SK-N-SH treated with all-trans-retinoic acid at 6 μM for 48 hours (cell line): Measurements from ENCODE around the gene OR56B4.
"Not testable (repeated sequence)": the region's sequence is repeated elsewhere in the genome, so short reads cannot be mapped to it uniquely, and the experiment has no call there.

Experiments used
- ATAC-seq: fragments of 200-7000 bp; cut with Tn5 transposase; 3 replicates; pipeline ENCODE4 v1.9.1; 2020; ENCODE audit warnings: mild to moderate bottlenecking, moderate library complexity
- ARNTL ChIP-seq: fragments of 450-650 bp; formaldehyde crosslinking; IDR thresholded peaks from 2 replicates; pipeline ENCODE4 v1.5.0; 2020; ENCODE audit warnings: low read depth, mild to moderate bottlenecking, moderate library complexity, borderline replicate concordance
- BACH2 ChIP-seq: fragments of 250-450 bp; sonication (Bioruptor Pico); IDR thresholded peaks from 2 replicates; pipeline ENCODE4 v1.9.0; 2021; ENCODE audit warnings: mild to moderate bottlenecking, borderline replicate concordance
- CREB5 ChIP-seq: fragments of 250-450 bp; sonication (Bioruptor Pico); IDR thresholded peaks from 2 replicates; pipeline ENCODE4 v1.5.1; 2020; ENCODE audit warnings: low read depth, mild to moderate bottlenecking, moderate library complexity
- CSDC2 ChIP-seq: fragments of 250-450 bp; sonication (Bioruptor Pico); IDR thresholded peaks from 2 replicates; pipeline ENCODE4 v1.5.0; 2020; ENCODE audit warnings: mild to moderate bottlenecking, moderate library complexity
- GLIS3 ChIP-seq: fragments of 250-450 bp; sonication (Bioruptor Pico); IDR thresholded peaks from 2 replicates; pipeline ENCODE4 v1.5.0; 2020; ENCODE audit warnings: mild to moderate bottlenecking, moderate library complexity
- ISL1 ChIP-seq: fragments of 250-450 bp; sonication (Bioruptor Pico); IDR thresholded peaks from 2 replicates; pipeline ENCODE4 v2.1.2; 2022; ENCODE audit warnings: mild to moderate bottlenecking, moderate library complexity
- OSR1 ChIP-seq: fragments of 250-450 bp; sonication (Bioruptor Pico); IDR thresholded peaks from 2 replicates; pipeline ENCODE4 v1.8.0; 2022; ENCODE audit warnings: moderate library complexity, mild to moderate bottlenecking, inconsistent platforms
- POU6F1 ChIP-seq: fragments of 250-450 bp; sonication (Bioruptor Pico); IDR thresholded peaks from 2 replicates; pipeline ENCODE4 v1.8.0; 2021; ENCODE audit warnings: low read depth, mild to moderate bottlenecking, moderate library complexity, borderline replicate concordance
- PPARA ChIP-seq: fragments of 250-450 bp; sonication (Bioruptor Pico); IDR thresholded peaks from 2 replicates; pipeline ENCODE4 v1.5.0; 2020; ENCODE audit warnings: mild to moderate bottlenecking, borderline replicate concordance
- RARB ChIP-seq: fragments of 250-450 bp; sonication (Bioruptor Pico); IDR thresholded peaks from 2 replicates; pipeline ENCODE4 v1.8.0; 2021; ENCODE audit warnings: mild to moderate bottlenecking, moderate library complexity
- SNAI2 ChIP-seq: fragments of 250-450 bp; sonication (Bioruptor Pico); IDR thresholded peaks from 2 replicates; pipeline ENCODE4 v1.5.0; 2020; ENCODE audit warnings: mild to moderate bottlenecking, moderate library complexity
- TCF4 ChIP-seq: fragments of 250-450 bp; sonication (Bioruptor Pico); IDR thresholded peaks from 2 replicates; pipeline ENCODE4 v1.8.0; 2021; ENCODE audit warnings: mild to moderate bottlenecking, moderate library complexity, borderline replicate concordance
- TOX ChIP-seq: fragments of 250-450 bp; sonication (Bioruptor Pico); IDR thresholded peaks from 2 replicates; pipeline ENCODE4 v1.8.0; 2021; ENCODE audit warnings: mild to moderate bottlenecking, moderate library complexity, borderline replicate concordance
- ZC3H10 ChIP-seq: fragments of 250-450 bp; sonication (Bioruptor Pico); IDR thresholded peaks from 2 replicates; pipeline ENCODE4 v1.5.1; 2021; ENCODE audit warnings: mild to moderate bottlenecking, moderate library complexity
- ZFP3 ChIP-seq: fragments of 250-450 bp; sonication (Bioruptor Pico); IDR thresholded peaks from 2 replicates; pipeline ENCODE4 v1.5.0; 2020; ENCODE audit warnings: mild to moderate bottlenecking, moderate library complexity
- ZFP30 ChIP-seq: fragments of 450-650 bp; formaldehyde crosslinking; IDR thresholded peaks from 2 replicates; pipeline ENCODE4 v1.5.0; 2022; ENCODE audit warnings: mild to moderate bottlenecking, moderate library complexity
- ZNF565 ChIP-seq: fragments of 450-650 bp; formaldehyde crosslinking; conservative IDR thresholded peaks from 2 replicates; pipeline ENCODE4 v1.5.0; 2020; ENCODE audit warnings: low read depth, mild to moderate bottlenecking, moderate library complexity
- ZNF70 ChIP-seq: fragments of 450-650 bp; formaldehyde crosslinking; IDR thresholded peaks from 2 replicates; pipeline ENCODE4 v1.5.0; 2020; ENCODE audit warnings: mild to moderate bottlenecking, moderate library complexity
- ZNF8 ChIP-seq: fragments of 450-650 bp; formaldehyde crosslinking; IDR thresholded peaks from 2 replicates; pipeline ENCODE4 v1.5.0; 2020; ENCODE audit warnings: mild to moderate bottlenecking, moderate library complexity
- TF ChIP-seq, protein P1 (sequence below): fragments of 250-450 bp; sonication (Bioruptor Pico); IDR thresholded peaks from 2 replicates; pipeline ENCODE4 v1.5.0; 2020; ENCODE audit warnings: mild to moderate bottlenecking, moderate library complexity
- TF ChIP-seq, protein P2 (sequence below): fragments of 250-450 bp; sonication (Bioruptor Pico); IDR thresholded peaks from 2 replicates; pipeline ENCODE4 v1.5.1; 2021; ENCODE audit warnings: mild to moderate bottlenecking, moderate library complexity

Gene OR56B4

GRCh38 chr11:6067502-6067901 lies 40.0 kb upstream of the OR56B4 start:
- TF ChIP-seq ZNF8, result no peak
- no peak for TF ChIP-seq BACH2 (CRISPR knock-in tag)
- TF ChIP-seq, protein P1, sequence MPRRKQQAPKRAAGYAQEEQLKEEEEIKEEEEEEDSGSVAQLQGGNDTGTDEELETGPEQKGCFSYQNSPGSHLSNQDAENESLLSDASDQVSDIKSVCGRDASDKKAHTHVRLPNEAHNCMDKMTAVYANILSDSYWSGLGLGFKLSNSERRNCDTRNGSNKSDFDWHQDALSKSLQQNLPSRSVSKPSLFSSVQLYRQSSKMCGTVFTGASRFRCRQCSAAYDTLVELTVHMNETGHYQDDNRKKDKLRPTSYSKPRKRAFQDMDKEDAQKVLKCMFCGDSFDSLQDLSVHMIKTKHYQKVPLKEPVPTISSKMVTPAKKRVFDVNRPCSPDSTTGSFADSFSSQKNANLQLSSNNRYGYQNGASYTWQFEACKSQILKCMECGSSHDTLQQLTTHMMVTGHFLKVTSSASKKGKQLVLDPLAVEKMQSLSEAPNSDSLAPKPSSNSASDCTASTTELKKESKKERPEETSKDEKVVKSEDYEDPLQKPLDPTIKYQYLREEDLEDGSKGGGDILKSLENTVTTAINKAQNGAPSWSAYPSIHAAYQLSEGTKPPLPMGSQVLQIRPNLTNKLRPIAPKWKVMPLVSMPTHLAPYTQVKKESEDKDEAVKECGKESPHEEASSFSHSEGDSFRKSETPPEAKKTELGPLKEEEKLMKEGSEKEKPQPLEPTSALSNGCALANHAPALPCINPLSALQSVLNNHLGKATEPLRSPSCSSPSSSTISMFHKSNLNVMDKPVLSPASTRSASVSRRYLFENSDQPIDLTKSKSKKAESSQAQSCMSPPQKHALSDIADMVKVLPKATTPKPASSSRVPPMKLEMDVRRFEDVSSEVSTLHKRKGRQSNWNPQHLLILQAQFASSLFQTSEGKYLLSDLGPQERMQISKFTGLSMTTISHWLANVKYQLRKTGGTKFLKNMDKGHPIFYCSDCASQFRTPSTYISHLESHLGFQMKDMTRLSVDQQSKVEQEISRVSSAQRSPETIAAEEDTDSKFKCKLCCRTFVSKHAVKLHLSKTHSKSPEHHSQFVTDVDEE, result no peak
- no peak for TF ChIP-seq RARB
- no peak for TF ChIP-seq CSDC2
- TF ChIP-seq ISL1 (CRISPR knock-in tag), result no peak
- no peak for TF ChIP-seq TCF4
- no peak for TF ChIP-seq ZFP30
- TF ChIP-seq, protein P2, sequence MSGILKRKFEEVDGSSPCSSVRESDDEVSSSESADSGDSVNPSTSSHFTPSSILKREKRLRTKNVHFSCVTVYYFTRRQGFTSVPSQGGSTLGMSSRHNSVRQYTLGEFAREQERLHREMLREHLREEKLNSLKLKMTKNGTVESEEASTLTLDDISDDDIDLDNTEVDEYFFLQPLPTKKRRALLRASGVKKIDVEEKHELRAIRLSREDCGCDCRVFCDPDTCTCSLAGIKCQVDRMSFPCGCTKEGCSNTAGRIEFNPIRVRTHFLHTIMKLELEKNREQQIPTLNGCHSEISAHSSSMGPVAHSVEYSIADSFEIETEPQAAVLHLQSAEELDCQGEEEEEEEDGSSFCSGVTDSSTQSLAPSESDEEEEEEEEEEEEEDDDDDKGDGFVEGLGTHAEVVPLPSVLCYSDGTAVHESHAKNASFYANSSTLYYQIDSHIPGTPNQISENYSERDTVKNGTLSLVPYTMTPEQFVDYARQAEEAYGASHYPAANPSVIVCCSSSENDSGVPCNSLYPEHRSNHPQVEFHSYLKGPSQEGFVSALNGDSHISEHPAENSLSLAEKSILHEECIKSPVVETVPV (CRISPR knock-in tag), result no peak
- no peak for TF ChIP-seq ZFP3 (CRISPR knock-in tag)
- TF ChIP-seq ZNF565 (CRISPR knock-in tag), result no peak
- TF ChIP-seq GLIS3 (CRISPR knock-in tag), result no peak
- TF ChIP-seq CREB5, result no peak
- ATAC-seq, result no peak

DNA sequence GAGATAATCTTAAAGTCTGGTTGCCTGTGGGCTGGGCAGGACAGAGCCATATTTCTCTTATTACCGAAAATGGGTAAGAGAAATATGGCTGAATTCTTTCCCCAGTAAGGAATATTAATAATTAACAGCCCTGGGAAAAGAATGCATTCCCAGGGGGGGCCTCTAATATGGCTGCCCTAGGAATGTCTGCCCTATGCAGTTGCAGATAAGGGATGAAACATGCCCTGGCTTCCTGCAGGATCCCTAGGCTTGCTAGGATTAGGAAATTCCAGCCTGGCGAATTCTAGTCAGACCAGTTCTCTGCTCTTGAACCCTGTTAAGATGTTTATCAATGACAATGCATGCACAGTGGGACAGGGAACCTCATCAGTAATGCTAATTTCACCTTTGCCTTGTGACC lies 31.0 kb upstream of the OR56B4 start:
- ATAC-seq, result not testable (repeated sequence)

DNA sequence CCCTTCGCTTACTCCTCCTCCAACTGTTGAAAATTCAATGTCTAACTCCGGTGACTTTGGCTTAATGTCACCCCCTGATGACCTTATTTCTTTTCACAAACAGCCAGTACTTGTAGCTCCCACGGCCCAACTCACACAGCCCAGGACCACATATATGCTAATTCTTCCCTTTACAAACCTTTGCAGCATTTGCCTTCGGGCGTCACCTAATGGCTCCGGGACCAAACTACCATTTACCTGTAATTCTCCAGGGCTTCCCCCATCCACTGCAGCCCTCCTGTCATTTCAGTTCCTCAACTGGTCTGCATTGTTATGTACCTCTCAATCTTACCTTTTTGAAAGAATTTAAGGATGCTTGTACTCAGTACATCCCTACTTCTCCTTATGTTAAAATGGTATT lies 29.8 kb upstream of the OR56B4 start:
- no peak for ATAC-seq
- TF ChIP-seq PPARA (CRISPR knock-in tag) (no peak), POU6F1 (CRISPR knock-in tag) (no peak), RARB (no peak), ZFP3 (CRISPR knock-in tag) (no peak), CSDC2 (no peak), OSR1 (CRISPR knock-in tag) (no peak), ZFP30 (no peak), SNAI2 (CRISPR knock-in tag) (no peak), ZNF565 (CRISPR knock-in tag) (no peak), ARNTL (CRISPR knock-in tag) (no peak), ZNF70 (CRISPR knock-in tag) (no peak), TOX (CRISPR knock-in tag) (no peak), ZC3H10 (CRISPR knock-in tag) (no peak)
- TF ChIP-seq, protein P2 (CRISPR knock-in tag), result no peak
- TF ChIP-seq, protein P1, result no peak
